ENCODE measurements around the gene FITM1.

The FITM1 gene

GRCh38 chr14:24177041-24177825 is 46.8 kb downstream of the FITM1 start:
- no peak overlapping the region for H3K27ac ChIP-seq
- TF ChIP-seq ZFX (IDR thresholded peaks at IDR 0.05; ENCODE audit: borderline replicate concordance), result no peak
- TF ChIP-seq, protein P1, sequence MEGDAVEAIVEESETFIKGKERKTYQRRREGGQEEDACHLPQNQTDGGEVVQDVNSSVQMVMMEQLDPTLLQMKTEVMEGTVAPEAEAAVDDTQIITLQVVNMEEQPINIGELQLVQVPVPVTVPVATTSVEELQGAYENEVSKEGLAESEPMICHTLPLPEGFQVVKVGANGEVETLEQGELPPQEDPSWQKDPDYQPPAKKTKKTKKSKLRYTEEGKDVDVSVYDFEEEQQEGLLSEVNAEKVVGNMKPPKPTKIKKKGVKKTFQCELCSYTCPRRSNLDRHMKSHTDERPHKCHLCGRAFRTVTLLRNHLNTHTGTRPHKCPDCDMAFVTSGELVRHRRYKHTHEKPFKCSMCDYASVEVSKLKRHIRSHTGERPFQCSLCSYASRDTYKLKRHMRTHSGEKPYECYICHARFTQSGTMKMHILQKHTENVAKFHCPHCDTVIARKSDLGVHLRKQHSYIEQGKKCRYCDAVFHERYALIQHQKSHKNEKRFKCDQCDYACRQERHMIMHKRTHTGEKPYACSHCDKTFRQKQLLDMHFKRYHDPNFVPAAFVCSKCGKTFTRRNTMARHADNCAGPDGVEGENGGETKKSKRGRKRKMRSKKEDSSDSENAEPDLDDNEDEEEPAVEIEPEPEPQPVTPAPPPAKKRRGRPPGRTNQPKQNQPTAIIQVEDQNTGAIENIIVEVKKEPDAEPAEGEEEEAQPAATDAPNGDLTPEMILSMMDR (IDR thresholded peaks at IDR 0.05), result no peak

GRCh38 chr14:24177891-24178290 is 47.4 kb downstream of the FITM1 start:
- H3K27ac ChIP-seq, result no peak overlapping the region
- TF ChIP-seq, protein P1 (IDR thresholded peaks at IDR 0.05), result no peak
- TF ChIP-seq ZFX (IDR thresholded peaks at IDR 0.05; ENCODE audit: borderline replicate concordance), result no peak

- no peak for TF ChIP-seq ZFX (IDR thresholded peaks at IDR 0.05; ENCODE audit: borderline replicate concordance)
- TF ChIP-seq, protein P1 (IDR thresholded peaks at IDR 0.05), result no peak
- H3K27ac ChIP-seq, result no peak overlapping the region
Observed at GRCh38 chr14:24178399-24179178, 48.1 kb downstream of the FITM1 start.

DNA sequence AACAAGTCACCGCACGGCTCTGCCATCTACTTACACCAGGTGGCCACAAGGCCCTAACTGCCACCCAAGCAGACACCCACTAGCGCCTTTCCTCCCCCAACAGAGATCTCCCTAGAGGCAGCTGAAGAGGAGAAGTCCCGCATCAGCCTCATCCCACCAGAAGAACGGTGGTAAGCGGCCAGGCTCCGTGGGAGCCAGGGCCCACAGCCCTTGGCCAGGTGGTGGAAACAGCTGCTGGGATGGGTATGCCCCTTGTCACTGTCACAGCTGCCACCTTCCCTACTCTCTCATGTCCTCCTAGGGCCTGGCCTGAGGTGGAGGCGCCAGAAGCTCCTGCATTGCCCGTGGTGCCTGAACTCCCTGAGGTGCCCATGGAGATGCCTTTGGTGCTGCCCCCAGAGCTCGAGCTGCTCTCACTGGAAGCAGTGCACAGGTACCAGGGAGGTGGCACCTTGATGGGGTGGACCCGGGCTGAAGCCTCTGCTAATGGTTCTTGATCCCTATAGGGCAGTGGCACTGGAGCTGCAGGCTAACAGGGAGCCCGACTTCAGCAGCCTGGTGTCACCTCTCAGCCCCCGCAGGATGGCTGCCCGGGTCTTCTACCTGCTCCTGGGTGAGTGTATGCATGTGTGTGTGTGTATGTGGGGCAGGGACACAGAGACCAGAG is 49.0 kb downstream of the FITM1 start:
- no peak overlapping the region for H3K27ac ChIP-seq
- TF ChIP-seq, protein P1 (IDR thresholded peaks at IDR 0.05), result no peak
- no peak for TF ChIP-seq ZFX (IDR thresholded peaks at IDR 0.05; ENCODE audit: borderline replicate concordance)

DNA sequence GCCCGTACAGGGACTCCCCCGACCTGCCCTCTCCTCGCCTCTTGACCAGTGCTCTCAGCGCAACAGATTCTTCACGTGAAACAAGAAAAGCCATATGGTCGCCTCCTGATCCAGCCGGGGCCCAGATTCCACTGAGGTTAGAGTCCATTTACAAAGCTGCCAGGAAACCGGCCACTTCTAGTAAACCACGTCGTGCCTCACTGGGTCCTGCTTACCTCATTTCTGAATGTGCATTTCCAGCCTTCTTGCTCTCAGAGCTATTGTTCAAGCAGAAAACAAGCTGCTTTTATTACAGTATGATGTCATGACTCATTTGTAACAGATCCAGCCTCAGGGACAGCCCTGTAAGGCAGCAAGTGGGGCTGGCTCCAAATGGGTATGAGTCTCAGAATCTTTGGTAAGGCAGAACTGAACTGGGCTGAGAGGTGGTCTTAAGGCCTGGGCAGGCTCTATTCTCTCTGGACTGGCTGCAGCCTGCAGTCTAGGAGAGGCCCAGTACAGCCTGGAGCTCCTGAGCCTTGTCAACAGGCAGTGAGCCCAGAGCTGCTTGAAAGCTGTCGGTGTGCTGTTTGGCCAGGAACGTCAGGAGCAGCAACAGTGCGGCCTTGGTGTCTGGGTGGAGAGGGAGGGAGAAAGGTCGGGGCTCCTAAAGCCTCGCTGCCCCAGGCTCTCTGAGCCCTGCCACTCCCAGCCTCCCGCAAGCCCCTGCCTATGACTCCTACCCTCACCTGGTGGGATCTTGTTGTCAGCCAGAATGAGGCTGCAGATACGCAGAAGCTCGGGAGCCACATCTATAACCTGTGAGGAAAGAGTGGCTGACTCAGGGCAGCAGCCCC is 49.7 kb downstream of the FITM1 start:
- no peak overlapping the region for H3K27ac ChIP-seq

GRCh38 chr14:24181371-24182077 is 51.1 kb downstream of the FITM1 start:
- no peak for TF ChIP-seq ZFX (IDR thresholded peaks at IDR 0.05; ENCODE audit: borderline replicate concordance)
- TF ChIP-seq, protein P1 (IDR thresholded peaks at IDR 0.05), result no peak

More for the DNA sequence above, 49.7 kb downstream of the FITM1 start:
- TF ChIP-seq ZFX (IDR thresholded peaks at IDR 0.05; ENCODE audit: borderline replicate concordance), result no peak
- TF ChIP-seq, protein P1 (IDR thresholded peaks at IDR 0.05), result no peak

More at GRCh38 chr14:24181371-24182077, 51.1 kb downstream of the FITM1 start:
- H3K27ac ChIP-seq, result no peak overlapping the region

Measured in 22Rv1 (cell line).